ENCODE results near the gene ZNF443.

Gene ZNF443

DNA sequence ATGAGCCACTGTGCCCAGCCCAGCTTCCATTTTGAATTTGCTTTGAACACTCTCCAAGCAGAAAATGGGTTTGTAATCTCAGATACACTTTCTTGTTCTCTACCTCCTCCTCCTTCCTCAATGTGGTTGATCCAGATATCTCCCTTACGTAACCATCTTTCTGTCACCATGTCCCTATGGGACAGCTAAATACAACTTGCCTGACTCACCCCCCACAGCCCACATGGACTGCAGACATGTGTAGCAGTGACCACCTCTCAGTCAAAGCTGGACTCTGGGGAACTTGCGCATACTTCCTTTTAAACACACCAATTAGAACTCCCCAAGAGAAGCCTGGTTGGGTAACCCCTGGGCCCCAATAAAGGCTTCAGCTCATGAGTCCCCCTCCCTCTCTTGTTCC lies 28.9 kb downstream of the ZNF443 start:
- POLR2A ChIA-PET: interaction anchor here (1.2 kb wide), 1 partner anchor 11 kb away, joined by 4 read pairs; the partner anchor contains the start of gene ZNF799
- no peaks in the 10 kb centered on the region for H3K36me3 ChIP-seq (ENCODE audit: control insufficient read depth in 2 of 2, insufficient read depth in 1 of 2, low read length in 2 of 2)
- CTCF ChIA-PET: interaction anchor here (0.6 kb wide), 1 partner anchor 322 kb away, joined by 5 read pairs; no protein-coding TSS in a partner anchor
- TF ChIP-seq, protein P1, sequence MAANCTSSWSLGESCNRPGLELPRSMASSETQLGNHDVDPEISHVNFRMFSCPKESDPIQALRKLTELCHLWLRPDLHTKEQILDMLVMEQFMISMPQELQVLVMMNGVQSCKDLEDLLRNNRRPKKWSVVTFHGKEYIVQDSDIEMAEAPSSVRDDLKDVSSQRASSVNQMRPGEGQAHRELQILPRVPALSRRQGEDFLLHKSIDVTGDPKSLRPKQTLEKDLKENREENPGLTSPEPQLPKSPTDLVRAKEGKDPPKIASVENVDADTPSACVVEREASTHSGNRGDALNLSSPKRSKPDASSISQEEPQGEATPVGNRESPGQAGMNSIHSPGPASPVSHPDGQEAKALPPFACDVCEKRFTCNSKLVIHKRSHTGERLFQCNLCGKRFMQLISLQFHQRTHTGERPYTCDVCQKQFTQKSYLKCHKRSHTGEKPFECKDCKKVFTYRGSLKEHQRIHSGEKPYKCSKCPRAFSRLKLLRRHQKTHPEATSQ (tag by site-specific recombination; IDR thresholded peaks at IDR 0.05): no peak
- TF ChIP-seq ZNF692 (tag by site-specific recombination; IDR thresholded peaks at IDR 0.05) (no peak), ZNF302 (tag by site-specific recombination; IDR thresholded peaks at IDR 0.05; ENCODE audit: low read depth) (no peak), PRDM4 (tag by site-specific recombination; IDR thresholded peaks at IDR 0.05) (no peak), ZBTB10 (tag by site-specific recombination; IDR thresholded peaks at IDR 0.05) (no peak), ZNF510 (tag by site-specific recombination; IDR thresholded peaks at IDR 0.05; ENCODE audit: insufficient replicate concordance) (no peak), ZBTB6 (tag by site-specific recombination; IDR thresholded peaks at IDR 0.05) (no peak), ZNF133 (tag by site-specific recombination; IDR thresholded peaks at IDR 0.05) (no peak), ZNF211 (tag by site-specific recombination; IDR thresholded peaks at IDR 0.05; ENCODE audit: low read depth) (no peak), ZNF335 (tag by site-specific recombination; conservative IDR thresholded peaks at IDR 0.05) (no peak), ZNF629 (tag by site-specific recombination; IDR thresholded peaks at IDR 0.05) (no peak), HOXC10 (CRISPR knock-in tag; IDR thresholded peaks at IDR 0.05) (no peak), MZF1 (tag by site-specific recombination; IDR thresholded peaks at IDR 0.05; ENCODE audit: borderline replicate concordance) (no peak), ZNF155 (tag by site-specific recombination; IDR thresholded peaks at IDR 0.05) (no peak), ZNF157 (tag by site-specific recombination; IDR thresholded peaks at IDR 0.05) (no peak)
- TF ChIP-seq, protein P2, sequence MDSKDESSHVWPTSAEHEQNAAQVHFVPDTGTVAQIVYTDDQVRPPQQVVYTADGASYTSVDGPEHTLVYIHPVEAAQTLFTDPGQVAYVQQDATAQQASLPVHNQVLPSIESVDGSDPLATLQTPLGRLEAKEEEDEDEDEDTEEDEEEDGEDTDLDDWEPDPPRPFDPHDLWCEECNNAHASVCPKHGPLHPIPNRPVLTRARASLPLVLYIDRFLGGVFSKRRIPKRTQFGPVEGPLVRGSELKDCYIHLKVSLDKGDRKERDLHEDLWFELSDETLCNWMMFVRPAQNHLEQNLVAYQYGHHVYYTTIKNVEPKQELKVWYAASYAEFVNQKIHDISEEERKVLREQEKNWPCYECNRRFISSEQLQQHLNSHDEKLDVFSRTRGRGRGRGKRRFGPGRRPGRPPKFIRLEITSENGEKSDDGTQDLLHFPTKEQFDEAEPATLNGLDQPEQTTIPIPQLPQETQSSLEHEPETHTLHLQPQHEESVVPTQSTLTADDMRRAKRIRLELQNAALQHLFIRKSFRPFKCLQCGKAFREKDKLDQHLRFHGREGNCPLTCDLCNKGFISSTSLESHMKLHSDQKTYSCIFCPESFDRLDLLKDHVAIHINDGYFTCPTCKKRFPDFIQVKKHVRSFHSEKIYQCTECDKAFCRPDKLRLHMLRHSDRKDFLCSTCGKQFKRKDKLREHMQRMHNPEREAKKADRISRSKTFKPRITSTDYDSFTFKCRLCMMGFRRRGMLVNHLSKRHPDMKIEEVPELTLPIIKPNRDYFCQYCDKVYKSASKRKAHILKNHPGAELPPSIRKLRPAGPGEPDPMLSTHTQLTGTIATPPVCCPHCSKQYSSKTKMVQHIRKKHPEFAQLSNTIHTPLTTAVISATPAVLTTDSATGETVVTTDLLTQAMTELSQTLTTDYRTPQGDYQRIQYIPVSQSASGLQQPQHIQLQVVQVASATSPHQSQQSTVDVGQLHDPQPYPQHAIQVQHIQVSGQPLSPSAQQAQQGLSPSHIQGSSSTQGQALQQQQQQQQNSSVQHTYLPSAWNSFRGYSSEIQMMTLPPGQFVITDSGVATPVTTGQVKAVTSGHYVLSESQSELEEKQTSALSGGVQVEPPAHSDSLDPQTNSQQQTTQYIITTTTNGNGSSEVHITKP (tag by site-specific recombination; IDR thresholded peaks at IDR 0.05): no peak
- H3K4me3 ChIP-seq (ENCODE audit: low read depth, low read length): no peak overlapping the region
- no peak overlapping the region for H3K27ac ChIP-seq (ENCODE audit: extremely low read depth, low read depth, low read length)
- no peaks in the 10 kb centered on the region for H3K4me1 ChIP-seq (ENCODE audit: control insufficient read depth, insufficient read depth, low read length)
- H3K9me3 ChIP-seq (ENCODE audit: control insufficient read depth, insufficient read depth, low read depth, low read length): no peaks in the 10 kb centered on the region

Data from HEK293 (cell line).